Ovary (tissue), 9 donors: Measurements from ENCODE around the gene TBX21. TPM values are rescaled to one million over a fixed set of nuclear protein-coding genes. Genes with fewer than 3 reads are reported as not detected.

Source experiments
- DNase-seq, 5 donors: peaks; one replicate each; pipeline ENCODE4 v3.0.0-alpha.2; 2019 to 2020
- H3K27ac ChIP-seq, 2 donors: fragments of 200-600 bp; one replicate each; pipeline versions ENCODE4 v1.5.1 to v1.8.0; 2019 to 2022
- H3K27me3 ChIP-seq: fragments of 200-600 bp; one replicate; pipeline ENCODE4 v1.8.0; 2022
- H3K36me3 ChIP-seq: fragments of 200-600 bp; sonication (generic); one replicate; pipeline ENCODE4 v1.5.1; 2019
- H3K4me1 ChIP-seq: one replicate; pipeline ENCODE4 v1.8.1; 2013; ENCODE audit warnings: mild to moderate bottlenecking, moderate library complexity; ENCODE audit not compliant: insufficient read depth
- H3K4me3 ChIP-seq: fragments of 200-600 bp; sonication (generic); one replicate; pipeline ENCODE4 v1.5.1; 2017
- H3K9me3 ChIP-seq, 2 donors: fragments of 200-600 bp in 1 of 2; sonication (generic) in 1 of 2; one replicate each; pipeline versions ENCODE4 v1.5.1 to v1.8.1; 2013 to 2019; ENCODE audit warnings: mild to moderate bottlenecking in 1 of 2, moderate library complexity in 1 of 2
- EP300 ChIP-seq: sonication (generic); formaldehyde crosslinking; IDR thresholded peaks from one replicate; pipeline ENCODE4 v1.6.1; 2017; ENCODE audit warnings: antibody characterized with exemption
- POLR2A ChIP-seq: fragments of 450-650 bp; IDR thresholded peaks from one replicate; pipeline ENCODE4 v1.6.1; 2017; ENCODE audit warnings: antibody characterized with exemption, mild to moderate bottlenecking, moderate library complexity
- WGBS, 3 donors: extraction: QIAGEN DNeasy Blood & Tissue Kit in 1 of 3; methylation state at CpG; one replicate each; pipeline versions ENCODE4 v1.1.5 to v1.1.7; 2013 to 2017; 5-methylcytosine and 5-hydroxymethylcytosine counted together
- intact Hi-C, 4 donors: fragments of 100-400 bp; cut with DNase I; formaldehyde crosslinking; loops; one replicate each; pipeline versions ENCODE4 v1.11.0 to v1.15.1; 2022 to 2023
- polyA plus RNA-seq, 2 donors: library from polyadenylated mRNA; stranded (reverse); fragments of 200-250 nt in 1 of 2; fragments of 350-450 nt in 1 of 2; fragmentation: Illumina TruSeq in 1 of 2; extraction: RNeasy Lipid Tissue Mini Kit (QIAGEN cat#74804) in 1 of 2; gene quantifications; one replicate each; pipeline ENCODE4 v1.2.3, GENCODE V29; 2013 to 2014
- total RNA-seq, 7 donors: library from RNA; depleted of rRNA in 2 of 7; stranded (reverse); fragments of >200 nt in 2 of 7; fragmentation: NEBNext Ultra II Directional in 3 of 7; extraction: Animal tissue kit (Norgen Biotek cat#: 25700) in 3 of 7; gene quantifications; one replicate each; pipeline versions ENCODE4 v1.1.0 to v1.2.4, GENCODE V29; 2016 to 2023
- TF ChIP-seq, protein P1 (sequence below), 3 donors: fragments of 450-650 bp in 2 of 3; fragments of 200-600 bp in 1 of 3; IDR thresholded peaks; one replicate each; pipeline versions ENCODE4 v1.5.1 to v1.8.0; 2016 to 2022; ENCODE audit warnings: antibody characterized with exemption in 3 of 3, mild to moderate bottlenecking in 1 of 3
- donor health status: DM: no; HTN: no; CAD: no; lungs with moderate emphysema.
- donor health status: DM: no; HTN: no; CAD: no.
- donor health status: Bipolar disorder and iron deficiency.
- donor health status: DM: yes; HTN: yes; CAD: no.
- donor health status: DM: no; HTN: no; CAD: no.
- donor health status: DM: yes; HTN: yes; CAD: no.

Gene TBX21
- total and polyA plus RNA-seq, 9 donors, result 0.12 to 1.4 (median 0.33) TPM; not detected in 1

DNA sequence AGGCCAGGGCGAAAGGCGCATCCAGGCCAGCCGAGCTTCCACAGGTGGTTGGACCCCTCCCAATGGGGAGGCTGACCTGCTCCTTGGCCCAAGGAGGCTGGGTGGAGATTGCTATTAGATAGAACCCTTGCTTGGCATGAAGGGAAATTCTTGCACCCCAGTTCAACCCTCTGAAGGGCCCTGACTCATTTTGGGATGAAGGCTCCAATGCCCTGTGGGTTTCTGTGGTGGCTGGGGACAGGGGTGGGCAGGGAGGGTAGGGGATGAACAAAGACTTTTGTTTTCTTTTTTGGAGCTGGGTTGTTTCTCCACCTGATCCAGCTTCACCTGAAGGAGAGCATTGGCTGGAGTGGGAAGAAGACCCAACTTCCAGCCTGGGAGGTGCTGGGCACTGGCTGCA, 16.7 kb upstream of the TBX21 start:
- no peak overlapping the region for H3K4me3 ChIP-seq
- TF ChIP-seq, protein P1, sequence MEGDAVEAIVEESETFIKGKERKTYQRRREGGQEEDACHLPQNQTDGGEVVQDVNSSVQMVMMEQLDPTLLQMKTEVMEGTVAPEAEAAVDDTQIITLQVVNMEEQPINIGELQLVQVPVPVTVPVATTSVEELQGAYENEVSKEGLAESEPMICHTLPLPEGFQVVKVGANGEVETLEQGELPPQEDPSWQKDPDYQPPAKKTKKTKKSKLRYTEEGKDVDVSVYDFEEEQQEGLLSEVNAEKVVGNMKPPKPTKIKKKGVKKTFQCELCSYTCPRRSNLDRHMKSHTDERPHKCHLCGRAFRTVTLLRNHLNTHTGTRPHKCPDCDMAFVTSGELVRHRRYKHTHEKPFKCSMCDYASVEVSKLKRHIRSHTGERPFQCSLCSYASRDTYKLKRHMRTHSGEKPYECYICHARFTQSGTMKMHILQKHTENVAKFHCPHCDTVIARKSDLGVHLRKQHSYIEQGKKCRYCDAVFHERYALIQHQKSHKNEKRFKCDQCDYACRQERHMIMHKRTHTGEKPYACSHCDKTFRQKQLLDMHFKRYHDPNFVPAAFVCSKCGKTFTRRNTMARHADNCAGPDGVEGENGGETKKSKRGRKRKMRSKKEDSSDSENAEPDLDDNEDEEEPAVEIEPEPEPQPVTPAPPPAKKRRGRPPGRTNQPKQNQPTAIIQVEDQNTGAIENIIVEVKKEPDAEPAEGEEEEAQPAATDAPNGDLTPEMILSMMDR (IDR thresholded peaks at IDR 0.05), result no peak
- TF ChIP-seq EP300, result no peak
- no peak for TF ChIP-seq POLR2A
- no peaks in the 10 kb centered on the region for H3K36me3 ChIP-seq
- H3K9me3 ChIP-seq, result no peaks in the 10 kb centered on the region
- H3K27ac ChIP-seq, result no peak overlapping the region
- H3K4me1 ChIP-seq, result no peaks in the 10 kb centered on the region
- no peak for DNase-seq
- intact Hi-C loops, result no loop called here
- WGBS, 3 donors, result 78 to 87% (median 83%) methylated on average over 3 of the region's 3 CpGs
- H3K27me3 ChIP-seq, result no peaks in the 10 kb centered on the region

DNA sequence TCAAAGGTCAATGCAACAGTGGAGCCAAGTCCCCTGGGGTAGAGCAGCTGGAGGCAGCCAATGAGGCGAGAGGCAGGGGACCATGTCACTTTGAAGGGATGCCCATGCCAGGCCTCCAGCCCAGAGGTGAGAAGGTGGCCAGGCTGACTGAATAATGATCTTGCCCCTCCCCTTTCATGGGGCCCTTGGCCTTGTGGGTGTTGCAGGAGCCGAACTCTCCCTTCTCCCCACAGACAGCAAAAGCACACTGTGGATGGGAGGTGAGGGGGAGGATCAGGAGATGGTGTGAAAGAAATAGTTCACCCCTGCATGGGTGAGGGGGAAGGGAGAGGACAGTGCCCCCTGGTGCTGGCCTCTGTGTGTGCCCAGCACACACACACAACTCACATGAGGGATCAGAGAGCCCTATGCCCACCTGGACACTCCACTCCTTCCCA, 15.8 kb upstream of the TBX21 start:
- no peaks in the 10 kb centered on the region for H3K9me3 ChIP-seq
- H3K27me3 ChIP-seq, result no peaks in the 10 kb centered on the region
- WGBS, 3 donors, result 47 to 67% (median 56%) methylated on average over 2 of the region's 2 CpGs

DNA sequence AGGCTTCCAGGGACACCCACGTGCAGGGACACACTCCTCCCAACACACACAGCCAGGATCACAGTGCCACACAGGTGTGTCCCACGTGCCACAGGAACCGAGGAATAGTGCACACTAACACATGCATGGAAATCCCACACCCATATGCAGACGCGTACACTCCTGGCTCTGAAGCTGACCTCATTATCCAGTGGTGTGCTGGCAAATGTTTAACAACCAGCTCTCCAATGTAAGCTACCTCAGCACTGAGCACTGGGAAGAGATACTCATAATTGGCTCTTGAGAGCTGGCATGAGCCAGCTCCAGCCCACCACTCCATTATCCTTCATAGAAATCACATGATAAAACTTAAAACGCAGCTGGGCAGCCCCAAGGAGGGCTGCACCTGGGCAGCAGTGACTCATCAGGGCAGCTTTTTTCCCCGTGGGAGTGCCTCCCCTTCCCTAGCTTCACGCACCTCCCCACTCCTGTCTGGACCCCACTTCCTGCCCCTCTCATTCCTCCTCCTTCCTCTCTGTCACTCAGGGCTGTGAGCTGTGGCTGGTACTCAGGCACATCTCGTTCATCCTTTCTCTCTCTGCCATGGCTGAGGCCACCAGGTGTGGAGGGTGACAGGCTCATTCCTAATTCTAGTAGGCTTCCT, 14.9 kb upstream of the TBX21 start:
- Histone ChIP-seq H3K9me3 (no peaks in the 10 kb centered on the region), H3K4me3 (no peak overlapping the region), H3K27me3 (no peaks in the 10 kb centered on the region), H3K36me3 (no peaks in the 10 kb centered on the region), H3K4me1 (no peaks in the 10 kb centered on the region), H3K27ac (no peak overlapping the region)
- TF ChIP-seq EP300 (no peak), POLR2A (no peak)
- TF ChIP-seq, protein P1 (IDR thresholded peaks at IDR 0.05), result no peak
- intact Hi-C loops, result no loop called here
- DNase-seq, result no peak
- WGBS, 3 donors, result 13 to 25% (median 20%) methylated on average over 9 of the region's 9 CpGs

More for the DNA sequence above, 15.8 kb upstream of the TBX21 start:
- H3K36me3 ChIP-seq, result no peaks in the 10 kb centered on the region
- no peak overlapping the region for H3K4me3 ChIP-seq
- intact Hi-C loops, result no loop called here
- no peaks in the 10 kb centered on the region for H3K4me1 ChIP-seq
- DNase-seq, result no peak
- no peak for TF ChIP-seq EP300
- H3K27ac ChIP-seq, result no peak overlapping the region

DNA sequence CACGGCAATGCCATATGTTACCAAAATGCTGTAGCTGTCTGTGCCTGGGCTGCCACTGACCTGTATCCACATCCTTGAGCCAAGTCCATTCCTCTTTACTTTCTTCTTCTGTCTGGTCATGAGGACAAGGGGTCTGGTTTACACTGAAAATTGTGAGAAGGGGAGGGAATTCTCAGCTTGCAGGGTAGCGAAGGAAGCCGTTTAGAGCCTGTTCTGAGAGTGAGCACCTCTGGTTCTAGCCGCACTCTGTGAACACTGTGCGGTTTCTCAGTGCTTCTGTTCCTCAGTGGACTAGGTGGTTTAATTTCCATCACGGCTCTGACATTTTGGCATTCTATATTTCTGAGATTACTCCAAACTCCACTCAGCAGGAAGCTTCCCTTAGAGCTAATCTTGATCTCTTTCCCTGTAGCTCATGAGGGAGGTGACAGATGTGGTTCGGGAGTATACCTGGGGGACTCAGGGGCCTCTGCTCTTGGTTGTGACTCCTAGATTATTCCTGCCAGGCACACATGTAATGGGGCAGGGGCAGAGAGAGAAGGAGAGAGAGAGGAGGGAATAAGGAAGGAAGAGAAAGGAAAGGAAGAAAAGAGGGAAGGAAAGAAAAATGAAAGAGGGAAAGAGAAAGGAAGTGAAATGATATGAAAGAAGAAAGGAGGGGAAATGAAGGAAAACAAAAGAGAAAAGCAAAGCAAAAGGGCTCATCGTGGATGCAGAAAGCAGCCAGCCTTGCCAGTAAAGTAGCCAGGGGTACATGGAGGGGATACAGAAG, 14.2 kb upstream of the TBX21 start:
- Histone ChIP-seq H3K36me3 (no peaks in the 10 kb centered on the region), H3K27me3 (no peaks in the 10 kb centered on the region), H3K4me3 (no peak overlapping the region), H3K4me1 (no peaks in the 10 kb centered on the region), H3K9me3 (no peaks in the 10 kb centered on the region), H3K27ac (no peak overlapping the region)
- intact Hi-C loops, result no loop called here
- WGBS, 3 donors, result 32 to 41% (median 34%) methylated on average over 8 of the region's 8 CpGs
- no peak for DNase-seq
- TF ChIP-seq, protein P1 (IDR thresholded peaks at IDR 0.05), result no peak
- no peak for TF ChIP-seq POLR2A
